B cell (primary cell): ENCODE data around the gene SCN10A. TPM values are rescaled to one million over a fixed set of nuclear protein-coding genes. Genes with fewer than 3 reads are reported as not detected.

Experiments used
- ATAC-seq: fragments of 200-7000 bp; cut with Tn5 transposase; one replicate; pipeline ENCODE4 v1.10.0; 2021; ENCODE audit warnings: low read depth, mild to moderate bottlenecking, moderate number of reproducible peaks, moderate library complexity
- CTCF ChIA-PET: fragments of 350-600 bp; sonication (Branson Sonifier 250); formaldehyde crosslinking; loops from one replicate; lab custom pipeline; 2021; ENCODE audit warnings: antibody characterized with exemption, inconsistent platforms; lab: Charles Lee
- POLR2A ChIA-PET: fragments of 350-600 bp; sonication (Branson Sonifier 250); formaldehyde crosslinking; loops from one replicate; lab custom pipeline; 2021; ENCODE audit warnings: antibody characterized with exemption; lab: Charles Lee
- DNase-seq: peaks from one replicate; pipeline ENCODE4 v3.0.0; 2013
- H2AFZ ChIP-seq: 2 replicates; pipeline ENCODE4 v1.6.1; 2012; ENCODE audit warnings: mild to moderate bottlenecking, low read depth, low read length; ENCODE audit not compliant: insufficient read depth, poor library complexity, severe bottlenecking
- H3K27ac ChIP-seq, 2 donors: 1 replicate in 1 of 2; 2 replicates in 1 of 2; pipeline ENCODE4 v1.5.1; 2012 to 2013; ENCODE audit warnings: low read length in 2 of 2, mild to moderate bottlenecking in 2 of 2, moderate library complexity in 1 of 2
- H3K27me3 ChIP-seq, 4 experiments: fragments of 200-600 bp in 1 of 4; sonication (generic) in 1 of 4; replicated peaks in 1 of 4; 1 replicate in 2 of 4; 2 replicates in 2 of 4; pipeline versions ENCODE4 v1.6.1 to v1.7.0; 2013 to 2016; ENCODE audit warnings: low read length in 3 of 4, mild to moderate bottlenecking in 2 of 4, mixed read lengths in 1 of 4, moderate library complexity in 1 of 4; ENCODE audit not compliant: insufficient read depth in 4 of 4, control insufficient read depth in 3 of 4; ENCODE audit errors: control extremely low read depth in 1 of 4
- H3K36me3 ChIP-seq, 2 experiments: replicated peaks in 1 of 2; 1 replicate in 1 of 2; 2 replicates in 1 of 2; pipeline versions ENCODE4 v1.6.1 to v1.7.1; 2013; ENCODE audit warnings: low read length in 1 of 2; ENCODE audit not compliant: insufficient read depth in 2 of 2, control insufficient read depth in 1 of 2; ENCODE audit errors: control extremely low read depth in 1 of 2, extremely low read depth in 1 of 2
- H3K4me1 ChIP-seq, 2 donors: fragments of 200-600 bp in 1 of 2; sonication (generic) in 1 of 2; 1 replicate in 1 of 2; 2 replicates in 1 of 2; pipeline versions ENCODE4 v1.5.1 to v1.6.1; 2013 to 2017; ENCODE audit warnings: low read length in 2 of 2; ENCODE audit not compliant: control insufficient read depth in 2 of 2, insufficient read depth in 2 of 2
- H3K4me2 ChIP-seq: replicated peaks from 2 replicates; pipeline ENCODE3; 2012; ENCODE audit warnings: mild to moderate bottlenecking, low read depth, low read length; ENCODE audit not compliant: poor library complexity, severe bottlenecking
- H3K4me3 ChIP-seq, 5 experiments: fragments of 200-600 bp in 1 of 5; sonication (generic) in 1 of 5; 1 replicate in 3 of 5; 2 replicates in 2 of 5; pipeline versions ENCODE4 v1.5.1 to v1.7.0; 2011 to 2016; ENCODE audit warnings: low read length in 4 of 5, mild to moderate bottlenecking in 4 of 5, low read depth in 2 of 5, control low read depth in 1 of 5, moderate library complexity in 1 of 5; ENCODE audit not compliant: insufficient read depth in 1 of 5; ENCODE audit errors: control extremely low read depth in 1 of 5, extremely low read depth in 1 of 5
- H3K79me2 ChIP-seq: fragments of 200-600 bp; sonication (generic); one replicate; pipeline ENCODE4 v1.6.0; 2016; ENCODE audit warnings: low read length; ENCODE audit not compliant: control insufficient read depth, insufficient read depth
- H3K9ac ChIP-seq: fragments of 200-600 bp; sonication (generic); 2 replicates; pipeline ENCODE4 v1.6.1; 2017; ENCODE audit warnings: mild to moderate bottlenecking, low read length, moderate library complexity
- H3K9me3 ChIP-seq, 3 donors: one replicate each; pipeline versions ENCODE4 v1.6.1 to v1.7.1; 2013; ENCODE audit warnings: low read length in 2 of 3; ENCODE audit not compliant: control insufficient read depth in 2 of 3, insufficient read depth in 1 of 3; ENCODE audit errors: control extremely low read depth in 1 of 3
- H4K20me1 ChIP-seq: 2 replicates; pipeline ENCODE4 v1.6.0; 2012; ENCODE audit warnings: mild to moderate bottlenecking, low read length; ENCODE audit not compliant: insufficient read depth, control insufficient read depth, poor library complexity, severe bottlenecking
- H3K27ac Mint-ChIP-seq: one replicate; pipeline ENCODE4 v1.8.0; 2021; ENCODE audit warnings: mixed read lengths
- H3K27me3 Mint-ChIP-seq: one replicate; pipeline ENCODE4 v1.8.0; 2021; ENCODE audit warnings: mixed read lengths
- H3K4me1 Mint-ChIP-seq: one replicate; pipeline ENCODE4 v1.8.0; 2021; ENCODE audit warnings: mixed read lengths
- H3K4me3 Mint-ChIP-seq: one replicate; pipeline ENCODE4 v1.8.0; 2021; ENCODE audit warnings: mixed read lengths
- H3K9me3 Mint-ChIP-seq: one replicate; pipeline ENCODE4 v1.8.0; 2022; ENCODE audit warnings: mixed read lengths; ENCODE audit not compliant: insufficient read depth
- EZH2 ChIP-seq: IDR thresholded peaks from 2 replicates; pipeline ENCODE4 v1.6.1; 2012; ENCODE audit warnings: borderline replicate concordance, low read depth, mild to moderate bottlenecking, moderate library complexity, low read length; ENCODE audit not compliant: insufficient read depth, poor library complexity, severe bottlenecking
- WGBS: methylation state at CpG from one replicate; pipeline ENCODE4 v1.1.5; 2013; ENCODE audit warnings: missing lambda C conversion rate; ENCODE audit not compliant: insufficient coverage; 5-methylcytosine and 5-hydroxymethylcytosine counted together
- intact Hi-C: fragments of 100-400 bp; cut with micrococcal nuclease; formaldehyde crosslinking; loops from one replicate; pipeline ENCODE4 v1.10.0; 2022
- polyA plus RNA-seq: library from polyadenylated mRNA; depleted of rRNA; stranded (reverse); fragments of >200 nt; gene quantifications from 2 replicates; pipeline ENCODE4 v1.2.3, GENCODE V29; 2012
- total RNA-seq, 2 donors: library from RNA; stranded (reverse); fragments of 120-200 nt in 1 of 2; gene quantifications; 1 replicate in 1 of 2; 2 replicates in 1 of 2; pipeline versions ENCODE4 v1.2.3 to v1.2.4, GENCODE V29; 2013 to 2022
- TF ChIP-seq, protein P1 (sequence below): fragments of 200-600 bp; IDR thresholded peaks from one replicate; pipeline ENCODE4 v1.8.0; 2022; ENCODE audit warnings: antibody characterized with exemption, mild to moderate bottlenecking

The SCN10A gene
- total and polyA plus RNA-seq, 2 donors (not counting 1 experiment from before 2014, with no cell fraction given), result not detected

DNA sequence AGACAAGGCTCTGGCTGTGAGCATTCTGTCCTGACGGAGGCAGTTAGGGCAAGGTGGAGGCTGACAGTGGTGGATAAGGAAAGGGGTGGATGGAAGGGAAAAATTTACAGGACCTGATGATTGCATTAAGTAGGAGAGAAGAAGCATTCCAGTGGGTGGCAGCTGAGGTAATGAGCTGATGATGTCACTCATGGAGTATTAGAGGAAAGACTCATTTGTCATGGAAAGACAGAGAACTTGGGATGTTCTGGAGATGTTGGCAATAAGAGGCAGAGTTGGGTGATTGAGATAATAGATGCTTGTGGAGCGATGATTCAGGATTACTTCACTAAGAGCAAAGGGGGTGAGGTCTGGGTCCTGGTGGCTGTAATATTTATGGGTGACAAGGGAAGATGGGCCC, 102.9 kb downstream of the SCN10A start:
- H2AFZ ChIP-seq, result no peak overlapping the region
- CTCF ChIA-PET, result no interaction called here
- no peak overlapping the region for H3K27ac Mint-ChIP-seq

DNA sequence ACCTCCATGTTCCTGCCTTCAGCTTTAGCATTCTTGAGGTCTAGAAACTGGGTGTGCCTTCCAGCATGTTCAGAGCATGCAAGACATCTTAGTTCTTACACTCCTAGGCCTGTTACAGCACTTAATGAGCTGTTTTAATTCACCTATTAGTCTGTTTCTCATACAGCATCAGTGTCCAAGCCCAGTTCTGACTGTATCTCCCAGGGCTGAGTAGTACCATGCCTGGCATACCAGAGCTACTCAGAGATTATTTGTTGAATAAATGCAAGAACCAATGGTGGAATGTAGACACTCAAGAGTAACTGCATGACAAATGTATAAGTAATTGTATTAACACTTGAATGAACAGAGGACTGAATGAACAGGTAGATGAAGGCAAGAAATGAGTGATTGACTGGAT, 104.7 kb downstream of the SCN10A start:
- Histone ChIP-seq H3K36me3 (no peaks in the 10 kb centered on the region), H3K27ac (no peak overlapping the region), H3K27me3 (peaks cover 0 to 4% (median 0%) of the 10 kb centered on the region in 4 experiments), H3K4me3 (no peak overlapping the region), H3K4me1 (no peaks in the 10 kb centered on the region), H3K9me3 (peaks cover 0 to 2% (median 0%) of the 10 kb centered on the region in 3 donors), H3K79me2 (no peaks in the 10 kb centered on the region), H3K9ac (no peak overlapping the region), H4K20me1 (no peaks in the 10 kb centered on the region), H3K4me2 (no peak overlapping the region), H2AFZ (no peak overlapping the region)
- no peaks in the 10 kb centered on the region for H3K4me1 Mint-ChIP-seq
- TF ChIP-seq EZH2, result no peak
- TF ChIP-seq, protein P1, sequence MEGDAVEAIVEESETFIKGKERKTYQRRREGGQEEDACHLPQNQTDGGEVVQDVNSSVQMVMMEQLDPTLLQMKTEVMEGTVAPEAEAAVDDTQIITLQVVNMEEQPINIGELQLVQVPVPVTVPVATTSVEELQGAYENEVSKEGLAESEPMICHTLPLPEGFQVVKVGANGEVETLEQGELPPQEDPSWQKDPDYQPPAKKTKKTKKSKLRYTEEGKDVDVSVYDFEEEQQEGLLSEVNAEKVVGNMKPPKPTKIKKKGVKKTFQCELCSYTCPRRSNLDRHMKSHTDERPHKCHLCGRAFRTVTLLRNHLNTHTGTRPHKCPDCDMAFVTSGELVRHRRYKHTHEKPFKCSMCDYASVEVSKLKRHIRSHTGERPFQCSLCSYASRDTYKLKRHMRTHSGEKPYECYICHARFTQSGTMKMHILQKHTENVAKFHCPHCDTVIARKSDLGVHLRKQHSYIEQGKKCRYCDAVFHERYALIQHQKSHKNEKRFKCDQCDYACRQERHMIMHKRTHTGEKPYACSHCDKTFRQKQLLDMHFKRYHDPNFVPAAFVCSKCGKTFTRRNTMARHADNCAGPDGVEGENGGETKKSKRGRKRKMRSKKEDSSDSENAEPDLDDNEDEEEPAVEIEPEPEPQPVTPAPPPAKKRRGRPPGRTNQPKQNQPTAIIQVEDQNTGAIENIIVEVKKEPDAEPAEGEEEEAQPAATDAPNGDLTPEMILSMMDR, result no peak
- no peak overlapping the region for H3K27ac Mint-ChIP-seq
- H3K9me3 Mint-ChIP-seq, result no peaks in the 10 kb centered on the region
- ChIA-PET CTCF (no interaction called here), POLR2A (no interaction called here)
- intact Hi-C loops, result no loop called here
- H3K27me3 Mint-ChIP-seq, result peaks cover 30% of the 10 kb centered on the region
- DNase-seq (no peak), ATAC-seq (no peak)
- no peak overlapping the region for H3K4me3 Mint-ChIP-seq

More for the DNA sequence above, 102.9 kb downstream of the SCN10A start:
- TF ChIP-seq, protein P1, result no peak
- no peak for TF ChIP-seq EZH2
- no peaks in the 10 kb centered on the region for H3K79me2 ChIP-seq
- H3K27me3 ChIP-seq, result peaks cover 0 to 4% (median 0%) of the 10 kb centered on the region in 4 experiments
- POLR2A ChIA-PET, result no interaction called here
- H3K4me3 Mint-ChIP-seq, result no peak overlapping the region
- intact Hi-C loops, result no loop called here
- no peak for ATAC-seq
- H3K4me3 ChIP-seq, result no peak overlapping the region
- no peaks in the 10 kb centered on the region for H3K4me1 Mint-ChIP-seq
- H3K27ac ChIP-seq, result no peak overlapping the region
- no peaks in the 10 kb centered on the region for H3K9me3 Mint-ChIP-seq
- peaks cover 0 to 2% (median 0%) of the 10 kb centered on the region in 3 donors for H3K9me3 ChIP-seq
- H3K9ac ChIP-seq, result no peak overlapping the region
- WGBS, result 91% methylated on average over 2 of the region's 2 CpGs
- H3K36me3 ChIP-seq, result no peaks in the 10 kb centered on the region
- peaks cover 30% of the 10 kb centered on the region for H3K27me3 Mint-ChIP-seq
- H4K20me1 ChIP-seq, result no peaks in the 10 kb centered on the region
- no peak for DNase-seq
- no peaks in the 10 kb centered on the region for H3K4me1 ChIP-seq
- H3K4me2 ChIP-seq, result no peak overlapping the region
